Measurements from ENCODE around the gene AGAP1.

Gene AGAP1

GRCh38 chr2:235844561-235844960, 350.7 kb downstream of the AGAP1 start:
- H3K27ac Mint-ChIP-seq (ENCODE audit: low read depth) = no peak overlapping the region
- no peak for ATAC-seq (replicated peaks; ENCODE audit: extremely low read depth, poor library complexity, severe bottlenecking)
- H3K4me3 Mint-ChIP-seq = no peak overlapping the region
- DNase-seq (ENCODE audit: low spot score in 2 of 2) = no peak
- H3K36me3 Mint-ChIP-seq (ENCODE audit: insufficient read depth) = no peaks in the 10 kb centered on the region
- no peaks in the 10 kb centered on the region for H3K27me3 Mint-ChIP-seq
- H3K9me3 Mint-ChIP-seq = no peaks in the 10 kb centered on the region
- H3K4me1 Mint-ChIP-seq = peaks cover 10% of the 10 kb centered on the region

- Mint-ChIP-seq H3K4me3 (no peak overlapping the region), H3K36me3 (ENCODE audit: insufficient read depth) (no peaks in the 10 kb centered on the region), H3K4me1 (peaks cover 10% of the 10 kb centered on the region), H3K27ac (ENCODE audit: low read depth) (no peak overlapping the region), H3K9me3 (no peaks in the 10 kb centered on the region), H3K27me3 (no peaks in the 10 kb centered on the region)
- ATAC-seq (replicated peaks; ENCODE audit: extremely low read depth, poor library complexity, severe bottlenecking) (no peak), DNase-seq (ENCODE audit: low spot score in 2 of 2) (no peak)
Observed at GRCh38 chr2:235845245-235845644, 351.4 kb downstream of the AGAP1 start.

- H3K27ac Mint-ChIP-seq (ENCODE audit: low read depth) = no peak overlapping the region
- ATAC-seq (replicated peaks; ENCODE audit: extremely low read depth, poor library complexity, severe bottlenecking) (no peak), DNase-seq (ENCODE audit: low spot score in 2 of 2) (no peak)
- H3K27me3 Mint-ChIP-seq = no peaks in the 10 kb centered on the region
- peaks cover 10% of the 10 kb centered on the region for H3K4me1 Mint-ChIP-seq
- H3K4me3 Mint-ChIP-seq = no peak overlapping the region
- no peaks in the 10 kb centered on the region for H3K9me3 Mint-ChIP-seq
- H3K36me3 Mint-ChIP-seq (ENCODE audit: insufficient read depth) = peaks cover 2% of the 10 kb centered on the region
Observed at GRCh38 chr2:235847576-235847975, 353.7 kb downstream of the AGAP1 start.

GRCh38 chr2:235848055-235848454, 354.2 kb downstream of the AGAP1 start:
- H3K4me3 Mint-ChIP-seq = no peak overlapping the region
- no peak overlapping the region for H3K27ac Mint-ChIP-seq (ENCODE audit: low read depth)
- H3K27me3 Mint-ChIP-seq = no peaks in the 10 kb centered on the region
- H3K36me3 Mint-ChIP-seq (ENCODE audit: insufficient read depth) = peaks cover 2% of the 10 kb centered on the region
- no peaks in the 10 kb centered on the region for H3K9me3 Mint-ChIP-seq
- H3K4me1 Mint-ChIP-seq = peaks cover 10% of the 10 kb centered on the region
- ATAC-seq (replicated peaks; ENCODE audit: extremely low read depth, poor library complexity, severe bottlenecking) (no peak), DNase-seq (ENCODE audit: low spot score in 2 of 2) (no peak)

- Mint-ChIP-seq H3K36me3 (ENCODE audit: insufficient read depth) (peaks cover 2% of the 10 kb centered on the region), H3K4me3 (no peak overlapping the region), H3K27ac (ENCODE audit: low read depth) (no peak overlapping the region), H3K9me3 (no peaks in the 10 kb centered on the region), H3K4me1 (peaks cover 7% of the 10 kb centered on the region), H3K27me3 (no peaks in the 10 kb centered on the region)
- DNase-seq (ENCODE audit: low spot score in 2 of 2) (no peak), ATAC-seq (replicated peaks; ENCODE audit: extremely low read depth, poor library complexity, severe bottlenecking) (no peak)
Observed at GRCh38 chr2:235848946-235849345, 355.1 kb downstream of the AGAP1 start.

GRCh38 chr2:235849489-235849888, 355.6 kb downstream of the AGAP1 start:
- H3K4me3 Mint-ChIP-seq = no peak overlapping the region
- ATAC-seq (replicated peaks; ENCODE audit: extremely low read depth, poor library complexity, severe bottlenecking) = no peak
- peaks cover 2% of the 10 kb centered on the region for H3K36me3 Mint-ChIP-seq (ENCODE audit: insufficient read depth)
- no peaks in the 10 kb centered on the region for H3K9me3 Mint-ChIP-seq
- H3K27ac Mint-ChIP-seq (ENCODE audit: low read depth) = no peak overlapping the region
- peaks cover 4% of the 10 kb centered on the region for H3K4me1 Mint-ChIP-seq
- no peaks in the 10 kb centered on the region for H3K27me3 Mint-ChIP-seq
- DNase-seq (ENCODE audit: low spot score in 2 of 2) = no peak

GRCh38 chr2:235850289-235850688, 356.4 kb downstream of the AGAP1 start:
- ATAC-seq (replicated peaks; ENCODE audit: extremely low read depth, poor library complexity, severe bottlenecking) (no peak), DNase-seq (ENCODE audit: low spot score in 2 of 2) (no peak)
- no peaks in the 10 kb centered on the region for H3K27me3 Mint-ChIP-seq
- no peak overlapping the region for H3K4me3 Mint-ChIP-seq
- H3K36me3 Mint-ChIP-seq (ENCODE audit: insufficient read depth) = peaks cover 2% of the 10 kb centered on the region
- H3K27ac Mint-ChIP-seq (ENCODE audit: low read depth) = no peak overlapping the region
- no peaks in the 10 kb centered on the region for H3K9me3 Mint-ChIP-seq
- H3K4me1 Mint-ChIP-seq = no peaks in the 10 kb centered on the region

- Mint-ChIP-seq H3K36me3 (ENCODE audit: insufficient read depth) (peaks cover 2% of the 10 kb centered on the region), H3K9me3 (no peaks in the 10 kb centered on the region), H3K27ac (ENCODE audit: low read depth) (no peak overlapping the region), H3K4me1 (no peaks in the 10 kb centered on the region), H3K27me3 (no peaks in the 10 kb centered on the region), H3K4me3 (no peak overlapping the region)
- no peak for ATAC-seq (replicated peaks; ENCODE audit: extremely low read depth, poor library complexity, severe bottlenecking)
- no peak for DNase-seq (ENCODE audit: low spot score in 2 of 2)
Observed at GRCh38 chr2:235850771-235851551, 357.1 kb downstream of the AGAP1 start.

GRCh38 chr2:235851828-235852525, 358.1 kb downstream of the AGAP1 start:
- Mint-ChIP-seq H3K4me1 (no peaks in the 10 kb centered on the region), H3K4me3 (no peak overlapping the region), H3K9me3 (no peaks in the 10 kb centered on the region), H3K36me3 (ENCODE audit: insufficient read depth) (peaks cover 2% of the 10 kb centered on the region), H3K27ac (ENCODE audit: low read depth) (no peak overlapping the region), H3K27me3 (no peaks in the 10 kb centered on the region)
- DNase-seq (ENCODE audit: low spot score in 2 of 2) (no peak), ATAC-seq (replicated peaks; ENCODE audit: extremely low read depth, poor library complexity, severe bottlenecking) (no peak)

- Mint-ChIP-seq H3K27me3 (no peaks in the 10 kb centered on the region), H3K36me3 (ENCODE audit: insufficient read depth) (peaks cover 2% of the 10 kb centered on the region), H3K27ac (ENCODE audit: low read depth) (no peak overlapping the region), H3K9me3 (no peaks in the 10 kb centered on the region), H3K4me1 (no peaks in the 10 kb centered on the region), H3K4me3 (no peak overlapping the region)
- ATAC-seq (replicated peaks; ENCODE audit: extremely low read depth, poor library complexity, severe bottlenecking) (no peak), DNase-seq (ENCODE audit: low spot score in 2 of 2) (no peak)
Observed at GRCh38 chr2:235852526-235852920, 358.7 kb downstream of the AGAP1 start.

- no peak overlapping the region for H3K4me3 Mint-ChIP-seq
- peaks cover 2% of the 10 kb centered on the region for H3K36me3 Mint-ChIP-seq (ENCODE audit: insufficient read depth)
- no peak for ATAC-seq (replicated peaks; ENCODE audit: extremely low read depth, poor library complexity, severe bottlenecking)
- no peaks in the 10 kb centered on the region for H3K27me3 Mint-ChIP-seq
- DNase-seq (ENCODE audit: low spot score in 2 of 2) = no peak
- no peaks in the 10 kb centered on the region for H3K4me1 Mint-ChIP-seq
- no peak overlapping the region for H3K27ac Mint-ChIP-seq (ENCODE audit: low read depth)
- no peaks in the 10 kb centered on the region for H3K9me3 Mint-ChIP-seq
Observed at GRCh38 chr2:235854276-235854675, 360.4 kb downstream of the AGAP1 start.

- Mint-ChIP-seq H3K27ac (ENCODE audit: low read depth) (no peak overlapping the region), H3K4me1 (no peaks in the 10 kb centered on the region), H3K27me3 (no peaks in the 10 kb centered on the region), H3K36me3 (ENCODE audit: insufficient read depth) (peaks cover 2% of the 10 kb centered on the region), H3K9me3 (no peaks in the 10 kb centered on the region), H3K4me3 (no peak overlapping the region)
- DNase-seq (ENCODE audit: low spot score in 2 of 2) = no peak
- no peak for ATAC-seq (replicated peaks; ENCODE audit: extremely low read depth, poor library complexity, severe bottlenecking)
Observed at GRCh38 chr2:235855011-235855410, 361.2 kb downstream of the AGAP1 start.

- DNase-seq (ENCODE audit: low spot score in 2 of 2) (no peak), ATAC-seq (replicated peaks; ENCODE audit: extremely low read depth, poor library complexity, severe bottlenecking) (no peak)
- Mint-ChIP-seq H3K4me1 (no peaks in the 10 kb centered on the region), H3K36me3 (ENCODE audit: insufficient read depth) (no peaks in the 10 kb centered on the region), H3K27ac (ENCODE audit: low read depth) (no peak overlapping the region), H3K27me3 (no peaks in the 10 kb centered on the region), H3K9me3 (no peaks in the 10 kb centered on the region), H3K4me3 (no peak overlapping the region)
Observed at GRCh38 chr2:235856151-235856854, 362.5 kb downstream of the AGAP1 start.
